NT2/D1 (cell line): ENCODE results near the gene NSD1.

Experiments
- SUZ12 ChIP-seq: IDR thresholded peaks from 2 replicates; pipeline ENCODE4 v1.6.1; 2011; ENCODE audit not compliant: insufficient read length, insufficient read depth; ENCODE audit errors: extremely low read depth
- YY1 ChIP-seq: IDR thresholded peaks from 2 replicates; pipeline ENCODE4 v1.6.1; 2011; ENCODE audit not compliant: insufficient read length, insufficient read depth
- ZNF274 ChIP-seq: IDR thresholded peaks from 2 replicates; pipeline ENCODE4 v1.6.1; 2011; ENCODE audit warnings: mild to moderate bottlenecking, low read depth, low read length

- TF ChIP-seq ZNF274 (no peak), YY1 (no peak), SUZ12 (no peak)
Measured at GRCh38 chr5:177132136-177133095, 1.2 kb upstream of the NSD1 start.
